ENCODE measurements around the gene KCND2.
"Not testable (repeated sequence)": the region's sequence is repeated elsewhere in the genome, so short reads cannot be mapped to it uniquely, and the experiment has no call there.

KCND2 gene

DNA sequence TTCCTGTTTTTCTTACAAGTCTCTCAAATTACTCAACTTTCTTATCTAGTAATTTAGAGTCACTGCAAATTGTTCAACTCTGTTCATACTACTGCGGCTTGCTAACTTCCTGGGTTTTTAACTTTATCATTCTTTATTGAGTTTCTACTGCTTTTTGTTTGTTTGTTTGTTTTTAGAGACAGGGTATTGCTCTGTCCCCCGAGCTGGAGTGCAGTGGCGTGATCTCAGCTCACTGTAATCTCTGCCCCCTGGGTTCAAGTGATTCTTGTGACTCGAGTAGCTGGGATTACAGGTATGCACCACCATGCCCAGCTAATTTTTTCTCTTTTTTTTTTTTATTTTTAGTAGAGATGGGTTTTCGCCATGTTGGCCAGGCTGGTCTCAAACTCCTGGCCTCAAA, 402.1 kb downstream of the KCND2 start:
- in situ Hi-C loops (cut with HindIII; ENCODE audit: low pct_unique_long_range_greater_than_20kb, low sequenced_read_pairs) = no loop called here

DNA sequence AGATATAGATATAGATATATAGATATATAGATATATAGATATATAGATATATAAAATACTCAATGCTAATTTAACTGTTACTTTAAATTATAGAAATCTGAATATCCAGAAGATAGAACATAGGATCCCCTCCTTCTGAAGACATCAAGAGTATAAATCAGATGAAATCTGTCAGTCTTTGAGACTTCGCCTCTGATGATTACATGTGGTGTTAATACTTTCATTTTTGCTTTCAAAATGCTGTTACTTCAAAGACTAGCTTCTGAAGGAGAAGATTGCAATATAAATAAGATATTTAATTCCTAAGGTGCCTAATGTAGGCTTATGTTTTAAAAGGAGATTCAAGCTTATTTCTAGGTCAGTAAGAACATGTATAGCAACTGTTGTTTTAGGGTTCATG, 404.6 kb downstream of the KCND2 start:
- TF ChIP-seq JUND (IDR thresholded peaks at IDR 0.05; ENCODE audit: low read depth) = no peak
- DNase-seq (ENCODE audit: low read depth in 1 of 2, low spot score in 1 of 2) = no peak
- in situ Hi-C loops (cut with HindIII; ENCODE audit: low pct_unique_long_range_greater_than_20kb, low sequenced_read_pairs) = no loop called here

More for the DNA sequence above, 402.1 kb downstream of the KCND2 start:
- TF ChIP-seq JUND (IDR thresholded peaks at IDR 0.05; ENCODE audit: low read depth) = no peak
- DNase-seq (ENCODE audit: low read depth in 1 of 2, low spot score in 1 of 2) = no peak

GRCh38 chr7:120680985-120681384, 408.0 kb downstream of the KCND2 start:
- no peak for TF ChIP-seq JUND (IDR thresholded peaks at IDR 0.05; ENCODE audit: low read depth)
- no peak for DNase-seq (ENCODE audit: low read depth in 1 of 2, low spot score in 1 of 2)
- in situ Hi-C loops (cut with HindIII; ENCODE audit: low pct_unique_long_range_greater_than_20kb, low sequenced_read_pairs) = no loop called here

DNA sequence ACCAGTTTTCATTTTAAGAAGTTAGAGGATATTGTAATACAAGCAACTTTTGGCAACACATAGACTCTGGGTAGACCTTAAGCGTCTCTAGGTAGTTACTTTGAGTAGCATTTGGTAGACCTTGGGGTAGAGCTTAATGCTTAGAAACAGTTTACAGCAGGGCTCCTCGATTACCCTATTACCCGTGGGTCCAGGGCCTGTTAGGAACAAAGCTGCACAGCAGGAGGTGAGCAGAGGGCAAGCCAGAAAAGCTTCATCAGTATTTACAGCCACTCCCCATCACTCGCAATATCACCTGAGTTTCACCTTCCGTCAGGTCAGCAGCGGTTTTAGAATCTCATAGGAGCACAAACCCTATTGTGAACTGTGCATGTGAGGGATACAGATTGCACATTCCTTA, 411.5 kb downstream of the KCND2 start:
- in situ Hi-C loops (cut with HindIII; ENCODE audit: low pct_unique_long_range_greater_than_20kb, low sequenced_read_pairs) = no loop called here
- TF ChIP-seq JUND (IDR thresholded peaks at IDR 0.05; ENCODE audit: low read depth) = no peak
- DNase-seq (ENCODE audit: low read depth in 1 of 2, low spot score in 1 of 2) = no peak

GRCh38 chr7:120691915-120692314, 418.9 kb downstream of the KCND2 start:
- no peak for DNase-seq (ENCODE audit: low read depth in 1 of 2, low spot score in 1 of 2)
- no peak for TF ChIP-seq JUND (IDR thresholded peaks at IDR 0.05; ENCODE audit: low read depth)
- in situ Hi-C loops (cut with HindIII; ENCODE audit: low pct_unique_long_range_greater_than_20kb, low sequenced_read_pairs) = no loop called here

GRCh38 chr7:120695848-120696247, 422.9 kb downstream of the KCND2 start:
- DNase-seq (ENCODE audit: low read depth in 1 of 2, low spot score in 1 of 2) = no peak
- no peak for TF ChIP-seq JUND (IDR thresholded peaks at IDR 0.05; ENCODE audit: low read depth)
- in situ Hi-C loops (cut with HindIII; ENCODE audit: low pct_unique_long_range_greater_than_20kb, low sequenced_read_pairs) = no loop called here

- no peak for DNase-seq (ENCODE audit: low read depth in 1 of 2, low spot score in 1 of 2)
- no peak for TF ChIP-seq JUND (IDR thresholded peaks at IDR 0.05; ENCODE audit: low read depth)
- in situ Hi-C loops (cut with HindIII; ENCODE audit: low pct_unique_long_range_greater_than_20kb, low sequenced_read_pairs) = no loop called here
Measured at GRCh38 chr7:120700796-120701195, 427.8 kb downstream of the KCND2 start.

DNA sequence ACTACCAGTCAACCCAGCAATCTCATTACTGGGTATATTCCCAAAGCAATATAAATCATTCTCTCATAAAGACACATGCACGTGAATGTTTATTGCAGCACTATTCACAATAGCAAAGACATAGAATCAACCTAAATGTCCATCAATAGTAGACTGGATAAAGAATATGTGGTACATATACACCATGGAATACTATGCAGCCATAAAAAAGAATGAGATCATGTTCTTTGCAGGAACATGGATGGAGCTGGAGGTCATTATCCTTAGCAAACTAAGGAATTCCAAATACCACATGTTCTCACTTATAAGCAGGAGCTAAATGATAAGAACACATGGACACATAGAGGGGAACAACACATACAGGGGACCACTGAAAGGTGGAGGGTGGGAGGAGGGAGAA, 429.4 kb downstream of the KCND2 start:
- DNase-seq (ENCODE audit: low read depth in 1 of 2, low spot score in 1 of 2); in situ Hi-C loops (cut with HindIII; ENCODE audit: low pct_unique_long_range_greater_than_20kb, low sequenced_read_pairs): not testable (repeated sequence)

GRCh38 chr7:120703585-120704240, 430.7 kb downstream of the KCND2 start:
- TF ChIP-seq JUND (IDR thresholded peaks at IDR 0.05; ENCODE audit: low read depth) = no peak
- in situ Hi-C loops (cut with HindIII; ENCODE audit: low pct_unique_long_range_greater_than_20kb, low sequenced_read_pairs) = no loop called here
- no peak for DNase-seq (ENCODE audit: low read depth in 1 of 2, low spot score in 1 of 2)

DNA sequence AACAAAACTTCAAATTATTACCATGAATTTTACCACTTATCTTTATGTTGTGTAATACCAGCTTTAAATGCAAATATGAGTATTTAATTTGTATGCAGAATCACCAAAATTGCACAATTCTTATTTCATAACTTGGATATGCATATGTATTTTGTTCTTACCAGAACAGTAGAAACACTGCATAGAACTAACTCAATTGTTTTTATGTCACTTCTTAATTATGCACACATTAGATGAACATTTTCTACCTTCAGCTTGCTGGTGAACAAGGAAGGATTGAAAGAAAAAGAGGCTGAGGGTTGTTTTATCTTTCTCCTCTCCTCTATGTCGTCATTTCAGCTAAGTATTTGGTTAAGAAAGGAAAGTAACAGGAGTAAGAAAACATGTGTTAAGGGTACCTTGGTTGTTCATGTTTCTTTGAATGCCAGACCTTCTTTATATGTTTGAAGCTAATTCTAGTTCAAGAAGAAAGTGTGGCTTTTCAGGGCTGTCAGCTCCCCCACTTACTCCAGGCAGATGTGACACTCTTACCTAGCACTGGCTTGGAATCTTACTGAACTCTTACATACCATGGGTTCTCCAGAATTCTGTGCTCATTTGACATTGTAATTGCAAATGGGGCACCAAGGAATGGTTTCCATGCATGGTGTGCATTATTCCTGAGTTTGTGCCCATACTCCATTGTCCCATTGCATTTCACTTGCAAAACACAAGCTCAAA, 436.4 kb downstream of the KCND2 start:
- DNase-seq (ENCODE audit: low read depth in 1 of 2, low spot score in 1 of 2) = no peak
- no peak for TF ChIP-seq JUND (IDR thresholded peaks at IDR 0.05; ENCODE audit: low read depth)
- in situ Hi-C loops (cut with HindIII; ENCODE audit: low pct_unique_long_range_greater_than_20kb, low sequenced_read_pairs) = no loop called here

DNA sequence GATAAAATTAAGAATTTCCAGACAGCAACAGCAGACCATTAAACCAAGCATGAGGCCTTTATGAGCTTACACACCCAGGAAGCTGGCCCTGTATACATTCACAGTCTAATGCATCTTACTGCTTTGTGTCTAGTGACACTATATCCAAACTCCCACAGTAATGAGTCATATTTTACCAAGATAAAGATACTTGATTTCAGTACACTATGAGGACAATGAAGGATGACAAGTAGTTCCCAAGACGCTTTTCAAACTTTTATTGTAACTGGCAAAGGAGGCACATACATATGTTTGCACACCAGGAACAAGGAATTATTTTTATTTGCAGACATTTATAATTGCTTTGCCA, 437.0 kb downstream of the KCND2 start:
- no peak for TF ChIP-seq JUND (IDR thresholded peaks at IDR 0.05; ENCODE audit: low read depth)
- DNase-seq (ENCODE audit: low read depth in 1 of 2, low spot score in 1 of 2) = no peak
- in situ Hi-C loops (cut with HindIII; ENCODE audit: low pct_unique_long_range_greater_than_20kb, low sequenced_read_pairs) = no loop called here

DNA sequence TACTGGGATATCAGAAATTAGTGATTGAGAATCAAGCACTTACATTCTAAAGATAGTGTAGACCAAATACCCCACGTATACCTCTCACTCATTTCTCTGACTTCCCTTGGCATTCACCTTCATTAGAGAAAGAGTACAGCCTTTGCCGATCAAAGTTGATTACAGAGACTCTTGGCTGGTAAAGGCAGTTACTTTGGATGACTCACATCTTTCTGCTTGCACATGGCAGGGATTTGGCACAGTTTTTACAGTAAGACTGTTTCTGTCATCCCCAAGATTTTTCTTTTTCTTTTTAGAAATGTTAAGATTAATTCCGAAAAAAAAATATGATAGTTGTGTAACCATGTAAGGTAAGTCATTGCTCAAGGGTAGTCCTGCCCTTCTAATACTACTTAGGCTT, 442.0 kb downstream of the KCND2 start:
- DNase-seq (ENCODE audit: low read depth in 1 of 2, low spot score in 1 of 2) = no peak
- TF ChIP-seq JUND (IDR thresholded peaks at IDR 0.05; ENCODE audit: low read depth) = no peak
- in situ Hi-C loops (cut with HindIII; ENCODE audit: low pct_unique_long_range_greater_than_20kb, low sequenced_read_pairs) = no loop called here

DNA sequence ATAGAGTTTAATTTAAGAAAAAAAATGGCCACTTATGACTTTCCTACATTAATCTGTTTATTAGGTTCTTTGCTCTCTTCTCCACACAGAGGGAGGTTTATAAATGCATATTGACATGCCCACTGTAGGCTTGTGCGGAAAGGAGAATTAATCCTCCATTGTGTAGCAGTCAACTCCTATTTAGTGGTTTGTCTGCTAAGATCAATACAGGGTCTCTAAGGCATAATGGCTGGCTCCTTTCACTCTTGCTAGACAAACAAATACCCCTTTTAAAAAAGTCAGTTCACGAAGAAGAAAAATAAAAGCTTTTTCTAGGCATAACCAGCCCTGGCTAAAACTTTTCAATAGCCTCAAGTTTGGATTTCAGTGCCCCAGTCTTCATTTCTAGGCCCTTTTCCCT, 443.3 kb downstream of the KCND2 start:
- TF ChIP-seq JUND (IDR thresholded peaks at IDR 0.05; ENCODE audit: low read depth) = no peak
- DNase-seq (ENCODE audit: low read depth in 1 of 2, low spot score in 1 of 2) = no peak
- in situ Hi-C loops (cut with HindIII; ENCODE audit: low pct_unique_long_range_greater_than_20kb, low sequenced_read_pairs) = no loop called here

GRCh38 chr7:120717166-120717565, 444.2 kb downstream of the KCND2 start:
- no peak for DNase-seq (ENCODE audit: low read depth in 1 of 2, low spot score in 1 of 2)
- no peak for TF ChIP-seq JUND (IDR thresholded peaks at IDR 0.05; ENCODE audit: low read depth)
- in situ Hi-C loops (cut with HindIII; ENCODE audit: low pct_unique_long_range_greater_than_20kb, low sequenced_read_pairs) = no loop called here

All from T47D (cell line).